ENCODE measurements around the gene PPP1R15A.

GRCh38 chr19:48866692-48867091 is 5.5 kb upstream of the PPP1R15A start:
- TF ChIP-seq, protein P1, sequence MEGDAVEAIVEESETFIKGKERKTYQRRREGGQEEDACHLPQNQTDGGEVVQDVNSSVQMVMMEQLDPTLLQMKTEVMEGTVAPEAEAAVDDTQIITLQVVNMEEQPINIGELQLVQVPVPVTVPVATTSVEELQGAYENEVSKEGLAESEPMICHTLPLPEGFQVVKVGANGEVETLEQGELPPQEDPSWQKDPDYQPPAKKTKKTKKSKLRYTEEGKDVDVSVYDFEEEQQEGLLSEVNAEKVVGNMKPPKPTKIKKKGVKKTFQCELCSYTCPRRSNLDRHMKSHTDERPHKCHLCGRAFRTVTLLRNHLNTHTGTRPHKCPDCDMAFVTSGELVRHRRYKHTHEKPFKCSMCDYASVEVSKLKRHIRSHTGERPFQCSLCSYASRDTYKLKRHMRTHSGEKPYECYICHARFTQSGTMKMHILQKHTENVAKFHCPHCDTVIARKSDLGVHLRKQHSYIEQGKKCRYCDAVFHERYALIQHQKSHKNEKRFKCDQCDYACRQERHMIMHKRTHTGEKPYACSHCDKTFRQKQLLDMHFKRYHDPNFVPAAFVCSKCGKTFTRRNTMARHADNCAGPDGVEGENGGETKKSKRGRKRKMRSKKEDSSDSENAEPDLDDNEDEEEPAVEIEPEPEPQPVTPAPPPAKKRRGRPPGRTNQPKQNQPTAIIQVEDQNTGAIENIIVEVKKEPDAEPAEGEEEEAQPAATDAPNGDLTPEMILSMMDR (IDR thresholded peaks at IDR 0.05): no peak
- TF ChIP-seq POLR2A (IDR thresholded peaks at IDR 0.05) (no peak), POLR2AphosphoS5 (IDR thresholded peaks at IDR 0.05) (no peak)

Measured in prostate gland (tissue), 2 donors.